Ishikawa (cell line): Measurements from ENCODE around the gene DMC1.
A peak's percentile ranks its signal among the peaks of the same experiment; 100 is the strongest.

Experiments
- CEBPB ChIP-seq: IDR thresholded peaks from 2 replicates; pipeline ENCODE4 v1.6.1; 2012
- CREB1 ChIP-seq: IDR thresholded peaks from 2 replicates; pipeline ENCODE4 v1.6.1; 2012; ENCODE audit warnings: low read depth
- EGR1 ChIP-seq: IDR thresholded peaks from 2 replicates; pipeline ENCODE4 v1.6.1; 2012
- EP300 ChIP-seq: IDR thresholded peaks from 2 replicates; pipeline ENCODE4 v1.6.1; 2012; ENCODE audit warnings: borderline replicate concordance
- FOXM1 ChIP-seq: IDR thresholded peaks from 2 replicates; pipeline ENCODE4 v1.6.1; 2012; ENCODE audit warnings: low read depth, borderline replicate concordance
- MAX ChIP-seq: IDR thresholded peaks from 2 replicates; pipeline ENCODE4 v1.6.1; 2012
- NFIC ChIP-seq: IDR thresholded peaks from 2 replicates; pipeline ENCODE4 v1.6.1; 2012
- RAD21 ChIP-seq: IDR thresholded peaks from 2 replicates; pipeline ENCODE4 v1.6.1; 2012; ENCODE audit warnings: low read depth
- REST ChIP-seq: IDR thresholded peaks from 2 replicates; pipeline ENCODE4 v1.6.1; 2012; ENCODE audit warnings: low read depth, mild to moderate bottlenecking
- TAF1 ChIP-seq: IDR thresholded peaks from 2 replicates; pipeline ENCODE4 v1.6.1; 2012; ENCODE audit warnings: low read depth, mild to moderate bottlenecking
- TCF12 ChIP-seq: IDR thresholded peaks from 2 replicates; pipeline ENCODE4 v1.6.1; 2012; ENCODE audit warnings: low read depth
- TEAD4 ChIP-seq: IDR thresholded peaks from 2 replicates; pipeline ENCODE4 v1.6.1; 2012
- USF1 ChIP-seq: IDR thresholded peaks from 2 replicates; pipeline ENCODE4 v1.6.1; 2012
- YY1 ChIP-seq: IDR thresholded peaks from 2 replicates; pipeline ENCODE4 v1.6.1; 2012; ENCODE audit warnings: low read depth
- ZBTB7A ChIP-seq: IDR thresholded peaks from 2 replicates; pipeline ENCODE4 v1.6.1; 2012; ENCODE audit warnings: low read depth

The DMC1 gene

GRCh38 chr22:38482662-38483308, 87.2 kb downstream of the DMC1 start:
- TF ChIP-seq TCF12, result no peak

GRCh38 chr22:38481871-38482332, 88.1 kb downstream of the DMC1 start:
- TF ChIP-seq FOXM1 (no peak), YY1 (no peak), CEBPB (no peak), MAX (no peak), TEAD4 (no peak), USF1 (no peak), REST (no peak), EGR1 (no peak)

GRCh38 chr22:38481162-38481870, 88.7 kb downstream of the DMC1 start:
- no peak for TF ChIP-seq EGR1
- no peak for TF ChIP-seq CREB1
- no peak for TF ChIP-seq ZBTB7A

GRCh38 chr22:38479096-38479837, 90.7 kb downstream of the DMC1 start:
- TF ChIP-seq FOXM1 (no peak), REST (no peak), TEAD4 (peak; percentile 77), NFIC (no peak), RAD21 (no peak), EP300 (peak; percentile 33; the same call in 1 of the 2 replicates), TCF12 (no peak)

GRCh38 chr22:38477585-38477984, 92.4 kb downstream of the DMC1 start:
- TF ChIP-seq RAD21 (no peak), USF1 (no peak), TCF12 (no peak), REST (no peak), MAX (no peak), FOXM1 (no peak), CREB1 (no peak), EP300 (no peak), CEBPB (no peak), TEAD4 (no peak), TAF1 (no peak), YY1 (no peak), NFIC (no peak), EGR1 (no peak), ZBTB7A (no peak)
